ENCODE results near the gene GPBP1L1. TPM values are rescaled to one million over a fixed set of nuclear protein-coding genes. Genes with fewer than 3 reads are reported as not detected.
"Not testable (repeated sequence)": the region's sequence is repeated elsewhere in the genome, so short reads cannot be mapped to it uniquely, and the experiment has no call there.

GPBP1L1 gene
- total RNA-seq, 1 donor from 2014 or later, result 85.5 TPM

DNA sequence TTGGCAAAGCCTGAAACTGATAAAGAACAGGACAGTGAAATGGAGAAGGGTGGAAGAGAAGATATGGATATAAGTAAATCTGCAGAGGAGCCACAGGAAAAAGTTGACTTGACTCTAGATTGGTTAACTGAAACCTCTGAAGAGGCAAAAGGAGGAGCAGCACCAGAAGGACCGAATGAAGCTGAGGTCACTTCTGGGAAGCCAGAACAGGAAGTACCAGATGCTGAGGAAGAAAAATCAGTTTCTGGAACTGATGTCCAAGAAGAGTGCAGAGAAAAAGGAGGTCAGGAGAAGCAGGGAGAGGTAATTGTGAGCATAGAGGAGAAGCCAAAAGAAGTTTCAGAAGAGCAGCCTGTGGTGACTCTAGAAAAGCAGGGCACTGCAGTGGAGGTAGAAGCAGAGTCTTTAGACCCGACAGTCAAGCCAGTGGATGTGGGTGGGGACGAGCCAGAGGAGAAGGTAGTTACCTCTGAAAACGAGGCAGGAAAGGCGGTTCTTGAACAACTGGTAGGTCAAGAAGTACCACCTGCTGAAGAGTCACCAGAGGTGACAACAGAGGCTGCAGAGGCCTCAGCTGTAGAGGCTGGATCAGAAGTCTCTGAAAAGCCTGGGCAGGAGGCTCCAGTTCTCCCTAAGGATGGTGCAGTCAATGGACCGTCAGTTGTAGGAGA lies 78.8 kb downstream of the GPBP1L1 start:
- no peak overlapping the region for H3K27ac Mint-ChIP-seq (ENCODE audit: unreplicated experiment)
- H3K9me3 Mint-ChIP-seq (ENCODE audit: low read depth), result no peaks in the 10 kb centered on the region
- H3K36me3 Mint-ChIP-seq (ENCODE audit: low read depth), result peaks cover 18% of the 10 kb centered on the region
- no peak for DNase-seq (ENCODE audit: low spot score)
- H3K4me1 Mint-ChIP-seq (ENCODE audit: low read depth), result peaks cover 11% of the 10 kb centered on the region
- H3K4me3 Mint-ChIP-seq (ENCODE audit: unreplicated experiment), result no peak overlapping the region
- no peaks in the 10 kb centered on the region for H3K27me3 Mint-ChIP-seq (ENCODE audit: low read depth)
- TF ChIP-seq CTCF (IDR thresholded peaks at IDR 0.05), result no peak

GRCh38 chr1:45604239-45604638 lies 82.1 kb downstream of the GPBP1L1 start:
- peaks cover 10% of the 10 kb centered on the region for H3K36me3 Mint-ChIP-seq (ENCODE audit: low read depth)
- H3K27ac Mint-ChIP-seq (ENCODE audit: unreplicated experiment), result no peak overlapping the region
- no peaks in the 10 kb centered on the region for H3K9me3 Mint-ChIP-seq (ENCODE audit: low read depth)
- H3K27me3 Mint-ChIP-seq (ENCODE audit: low read depth), result no peaks in the 10 kb centered on the region
- peaks cover 25% of the 10 kb centered on the region for H3K4me1 Mint-ChIP-seq (ENCODE audit: low read depth)
- no peak for TF ChIP-seq CTCF (IDR thresholded peaks at IDR 0.05)
- H3K4me3 Mint-ChIP-seq (ENCODE audit: unreplicated experiment), result no peak overlapping the region
- DNase-seq (ENCODE audit: low spot score), result no peak

GRCh38 chr1:45596765-45597164 lies 89.6 kb downstream of the GPBP1L1 start:
- H3K27me3 Mint-ChIP-seq (ENCODE audit: low read depth); H3K36me3 Mint-ChIP-seq (ENCODE audit: low read depth); H3K4me3 Mint-ChIP-seq (ENCODE audit: unreplicated experiment); H3K27ac Mint-ChIP-seq (ENCODE audit: unreplicated experiment); H3K4me1 Mint-ChIP-seq (ENCODE audit: low read depth); DNase-seq (ENCODE audit: low spot score); H3K9me3 Mint-ChIP-seq (ENCODE audit: low read depth): not testable (repeated sequence)

- no peaks in the 10 kb centered on the region for H3K9me3 Mint-ChIP-seq (ENCODE audit: low read depth)
- H3K27me3 Mint-ChIP-seq (ENCODE audit: low read depth), result no peaks in the 10 kb centered on the region
- no peak overlapping the region for H3K27ac Mint-ChIP-seq (ENCODE audit: unreplicated experiment)
- no peak overlapping the region for H3K4me3 Mint-ChIP-seq (ENCODE audit: unreplicated experiment)
- no peak for TF ChIP-seq CTCF (IDR thresholded peaks at IDR 0.05)
- no peak for DNase-seq (ENCODE audit: low spot score)
- no peaks in the 10 kb centered on the region for H3K4me1 Mint-ChIP-seq (ENCODE audit: low read depth)
- peaks cover 7% of the 10 kb centered on the region for H3K36me3 Mint-ChIP-seq (ENCODE audit: low read depth)
Observed at GRCh38 chr1:45594412-45594811, 91.9 kb downstream of the GPBP1L1 start.

- Mint-ChIP-seq H3K4me1 (ENCODE audit: low read depth) (peaks cover 18% of the 10 kb centered on the region), H3K9me3 (ENCODE audit: low read depth) (no peaks in the 10 kb centered on the region), H3K4me3 (ENCODE audit: unreplicated experiment) (no peak overlapping the region), H3K36me3 (ENCODE audit: low read depth) (peaks cover 4% of the 10 kb centered on the region), H3K27ac (ENCODE audit: unreplicated experiment) (no peak overlapping the region), H3K27me3 (ENCODE audit: low read depth) (no peaks in the 10 kb centered on the region)
- no peak for DNase-seq (ENCODE audit: low spot score)
- TF ChIP-seq CTCF (IDR thresholded peaks at IDR 0.05), result no peak
Observed at GRCh38 chr1:45589861-45590260, 96.5 kb downstream of the GPBP1L1 start.

- H3K4me1 Mint-ChIP-seq (ENCODE audit: low read depth), result peaks cover 21% of the 10 kb centered on the region
- DNase-seq (ENCODE audit: low spot score), result no peak
- no peaks in the 10 kb centered on the region for H3K27me3 Mint-ChIP-seq (ENCODE audit: low read depth)
- peak overlapping the region; percentile 66 for H3K27ac Mint-ChIP-seq (ENCODE audit: unreplicated experiment)
- no peaks in the 10 kb centered on the region for H3K36me3 Mint-ChIP-seq (ENCODE audit: low read depth)
- no peak for TF ChIP-seq CTCF (IDR thresholded peaks at IDR 0.05)
- H3K4me3 Mint-ChIP-seq (ENCODE audit: unreplicated experiment), result no peak overlapping the region
- H3K9me3 Mint-ChIP-seq (ENCODE audit: low read depth), result no peaks in the 10 kb centered on the region
Observed at GRCh38 chr1:45586769-45587168, 99.6 kb downstream of the GPBP1L1 start.
